SK-N-SH treated with all-trans-retinoic acid at 6 μM for 48 hours (cell line): ENCODE data around the gene ADGRG1.

Experiments used
- BACH2 ChIP-seq: fragments of 250-450 bp; sonication (Bioruptor Pico); IDR thresholded peaks from 2 replicates; pipeline ENCODE4 v1.9.0; 2021; ENCODE audit warnings: mild to moderate bottlenecking, borderline replicate concordance
- CSRNP3 ChIP-seq: fragments of 250-450 bp; sonication (Bioruptor Pico); IDR thresholded peaks from 2 replicates; pipeline ENCODE4 v1.5.1; 2021; ENCODE audit warnings: mild to moderate bottlenecking, moderate library complexity
- GLIS3 ChIP-seq: fragments of 250-450 bp; sonication (Bioruptor Pico); IDR thresholded peaks from 2 replicates; pipeline ENCODE4 v1.5.0; 2020; ENCODE audit warnings: mild to moderate bottlenecking, moderate library complexity
- OSR1 ChIP-seq: fragments of 250-450 bp; sonication (Bioruptor Pico); IDR thresholded peaks from 2 replicates; pipeline ENCODE4 v1.8.0; 2022; ENCODE audit warnings: moderate library complexity, mild to moderate bottlenecking, inconsistent platforms
- PATZ1 ChIP-seq: fragments of 250-450 bp; sonication (Bioruptor Pico); IDR thresholded peaks from 2 replicates; pipeline ENCODE4 v1.8.0; 2020; ENCODE audit warnings: mild to moderate bottlenecking, moderate library complexity, borderline replicate concordance
- POU6F1 ChIP-seq: fragments of 250-450 bp; sonication (Bioruptor Pico); IDR thresholded peaks from 2 replicates; pipeline ENCODE4 v1.8.0; 2021; ENCODE audit warnings: low read depth, mild to moderate bottlenecking, moderate library complexity, borderline replicate concordance
- SNAI2 ChIP-seq: fragments of 250-450 bp; sonication (Bioruptor Pico); IDR thresholded peaks from 2 replicates; pipeline ENCODE4 v1.5.0; 2020; ENCODE audit warnings: mild to moderate bottlenecking, moderate library complexity
- ZC3H10 ChIP-seq: fragments of 250-450 bp; sonication (Bioruptor Pico); IDR thresholded peaks from 2 replicates; pipeline ENCODE4 v1.5.1; 2021; ENCODE audit warnings: mild to moderate bottlenecking, moderate library complexity
- ZFP30 ChIP-seq: fragments of 450-650 bp; formaldehyde crosslinking; IDR thresholded peaks from 2 replicates; pipeline ENCODE4 v1.5.0; 2022; ENCODE audit warnings: mild to moderate bottlenecking, moderate library complexity
- ZNF8 ChIP-seq: fragments of 450-650 bp; formaldehyde crosslinking; IDR thresholded peaks from 2 replicates; pipeline ENCODE4 v1.5.0; 2020; ENCODE audit warnings: mild to moderate bottlenecking, moderate library complexity

- TF ChIP-seq ZC3H10 (CRISPR knock-in tag) (no peak), GLIS3 (no peak), OSR1 (CRISPR knock-in tag) (no peak), ZFP30 (CRISPR knock-in tag) (no peak), BACH2 (no peak), PATZ1 (no peak), POU6F1 (CRISPR knock-in tag) (no peak), CSRNP3 (CRISPR knock-in tag) (no peak), ZNF8 (no peak), SNAI2 (CRISPR knock-in tag) (no peak)
Observed at GRCh38 chr16:57657228-57657627, 28.8 kb downstream of the ADGRG1 start.
